NCI-H1092 (cell line): ENCODE measurements around the gene INTS4.
"Not testable (repeated sequence)": the region's sequence is repeated elsewhere in the genome, so short reads cannot be mapped to it uniquely, and the experiment has no call there.

Source experiments
- DNase-seq: peaks from one replicate; lab custom pipeline; 2025; lab: John Stamatoyannopoulos, UW

Gene INTS4

DNA sequence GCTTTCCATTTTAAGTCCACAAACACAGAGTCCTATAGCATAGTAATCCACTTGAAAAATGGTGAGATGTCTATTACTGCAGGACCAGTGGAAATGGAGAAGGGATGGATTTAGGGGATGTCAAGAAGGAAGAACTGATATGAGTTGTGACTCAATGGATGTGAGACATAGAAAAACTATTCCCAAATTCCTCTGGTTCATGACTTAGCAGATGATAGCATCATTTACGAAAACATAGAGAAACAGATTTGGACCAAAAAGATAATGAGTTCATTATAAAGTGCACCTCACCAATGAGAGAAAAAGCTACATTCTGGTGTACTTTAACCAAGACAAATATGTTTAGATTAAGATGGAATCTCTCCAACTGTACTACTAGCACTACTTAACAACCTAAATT is 51.2 kb downstream of the INTS4 start:
- not testable (repeated sequence) for DNase-seq

DNA sequence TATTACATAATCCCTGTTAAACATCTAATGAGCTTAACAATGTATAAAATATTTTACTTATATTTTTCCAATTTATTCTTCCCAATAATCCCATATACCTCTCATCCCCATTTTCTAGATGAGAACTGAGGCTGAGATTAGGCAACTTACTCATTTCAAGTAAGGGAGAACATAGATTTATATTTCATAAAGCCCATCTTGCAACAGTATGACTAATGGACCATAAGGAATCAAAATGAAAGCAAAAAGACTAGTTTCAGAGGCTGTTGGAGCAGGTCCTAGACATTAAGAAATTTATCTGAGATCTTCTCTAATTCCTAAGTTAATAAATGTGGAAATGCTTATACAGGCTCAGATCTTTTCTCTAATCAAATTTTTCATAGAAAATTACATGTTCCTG is 52.0 kb downstream of the INTS4 start:
- DNase-seq, result not testable (repeated sequence)

DNA sequence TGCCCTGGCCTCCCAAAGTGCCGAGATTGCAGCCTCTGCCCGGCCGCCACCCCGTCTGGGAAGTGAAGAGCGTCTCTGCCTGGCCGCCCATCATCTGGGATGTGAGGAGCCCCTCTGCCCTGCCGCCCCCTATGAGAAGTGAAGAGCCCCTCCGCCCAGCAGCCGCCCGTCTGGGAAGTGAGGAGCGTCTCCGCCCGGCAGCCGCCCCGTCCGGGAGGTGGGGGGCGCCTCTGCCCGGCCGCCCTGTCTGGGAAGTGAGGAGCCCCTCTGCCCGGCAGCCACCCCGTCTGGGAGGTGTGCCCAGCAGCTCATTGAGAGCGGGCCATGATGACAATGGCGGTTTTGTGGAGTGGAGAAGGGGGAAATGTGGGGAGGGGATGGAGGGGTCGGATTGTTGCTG is 60.9 kb downstream of the INTS4 start:
- DNase-seq, result not testable (repeated sequence)

DNA sequence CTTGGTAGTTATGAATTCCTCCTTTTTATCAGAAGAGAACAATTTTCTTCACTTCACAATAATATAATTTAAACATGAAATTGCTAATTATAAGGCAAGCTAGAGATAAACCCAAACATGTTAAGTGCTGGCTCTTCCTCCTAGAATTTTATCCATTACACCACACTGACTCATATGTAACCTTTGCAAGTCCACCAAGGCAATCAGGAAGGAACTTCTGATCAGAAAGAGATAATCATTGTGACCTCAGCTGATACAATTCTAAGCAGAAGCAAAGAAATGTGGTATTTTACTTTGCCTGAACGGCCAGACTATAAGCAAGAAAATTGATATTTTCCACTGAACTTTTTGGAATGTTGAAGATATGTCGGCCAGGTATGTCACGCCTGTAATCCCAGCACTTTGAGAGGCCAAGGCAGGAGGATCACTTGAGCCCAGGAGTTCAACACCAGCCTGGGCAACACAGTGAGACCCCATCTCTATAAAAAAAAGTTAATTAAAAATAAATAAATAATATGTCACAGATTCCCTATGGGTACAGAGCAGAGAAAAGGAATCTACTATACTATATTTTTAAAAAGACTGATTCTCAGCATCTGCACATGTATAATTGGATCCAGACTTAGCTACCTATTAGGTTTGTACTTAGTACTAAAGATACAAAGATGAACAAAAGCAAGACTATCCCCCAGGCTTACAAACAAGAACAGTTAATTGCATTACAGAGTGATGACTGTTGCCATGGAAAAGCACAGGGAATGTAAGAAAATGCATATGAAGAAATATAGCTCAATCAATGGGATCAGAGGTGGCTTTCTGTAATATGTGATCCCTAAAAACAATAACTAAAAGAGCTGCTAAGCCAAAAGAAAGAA is 63.9 kb downstream of the INTS4 start:
- DNase-seq, result not testable (repeated sequence)

DNA sequence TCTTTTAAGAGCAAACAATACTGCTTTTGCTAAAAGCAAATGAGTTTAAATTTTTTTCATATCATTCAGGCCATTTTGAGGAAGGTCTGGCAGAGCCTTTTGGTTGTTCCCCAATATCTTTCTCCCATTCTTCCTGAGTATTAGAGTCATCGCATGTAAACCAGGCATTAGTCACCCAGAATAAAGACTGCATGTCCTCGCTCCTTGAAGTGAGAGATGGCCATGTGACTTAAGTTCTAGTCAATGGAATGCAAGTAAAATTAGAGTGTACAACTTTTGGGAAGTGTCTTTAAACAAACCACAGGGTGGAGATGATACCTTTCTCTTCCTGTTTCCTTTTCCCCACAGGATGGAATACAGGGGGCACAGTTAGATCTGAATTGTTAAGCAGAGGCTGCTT is 76.8 kb downstream of the INTS4 start:
- DNase-seq, result not testable (repeated sequence)

DNA sequence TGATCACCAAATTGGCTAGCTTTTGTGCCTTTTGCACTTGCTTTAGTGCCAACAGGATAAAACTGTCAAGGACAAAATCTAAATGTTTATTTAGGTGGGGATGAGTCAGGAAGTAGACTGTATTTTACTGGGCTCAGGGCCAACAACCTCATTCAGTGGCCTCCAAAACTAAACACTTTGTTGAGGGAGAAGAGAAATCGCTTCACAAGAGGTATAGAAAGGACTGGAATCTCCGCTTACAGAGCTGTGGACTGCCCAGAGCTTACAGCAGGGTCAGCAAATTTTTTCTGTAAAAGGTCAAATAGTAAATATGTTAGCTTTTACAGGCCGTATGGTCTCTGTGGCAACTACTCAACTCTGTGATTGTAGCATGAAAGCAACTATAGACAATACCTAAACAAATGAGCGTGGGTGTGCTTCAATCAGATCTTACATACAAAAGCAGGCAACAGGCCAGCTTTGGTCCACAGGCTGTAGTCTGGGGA is 80.1 kb downstream of the INTS4 start:
- DNase-seq, result peak; percentile 76

DNA sequence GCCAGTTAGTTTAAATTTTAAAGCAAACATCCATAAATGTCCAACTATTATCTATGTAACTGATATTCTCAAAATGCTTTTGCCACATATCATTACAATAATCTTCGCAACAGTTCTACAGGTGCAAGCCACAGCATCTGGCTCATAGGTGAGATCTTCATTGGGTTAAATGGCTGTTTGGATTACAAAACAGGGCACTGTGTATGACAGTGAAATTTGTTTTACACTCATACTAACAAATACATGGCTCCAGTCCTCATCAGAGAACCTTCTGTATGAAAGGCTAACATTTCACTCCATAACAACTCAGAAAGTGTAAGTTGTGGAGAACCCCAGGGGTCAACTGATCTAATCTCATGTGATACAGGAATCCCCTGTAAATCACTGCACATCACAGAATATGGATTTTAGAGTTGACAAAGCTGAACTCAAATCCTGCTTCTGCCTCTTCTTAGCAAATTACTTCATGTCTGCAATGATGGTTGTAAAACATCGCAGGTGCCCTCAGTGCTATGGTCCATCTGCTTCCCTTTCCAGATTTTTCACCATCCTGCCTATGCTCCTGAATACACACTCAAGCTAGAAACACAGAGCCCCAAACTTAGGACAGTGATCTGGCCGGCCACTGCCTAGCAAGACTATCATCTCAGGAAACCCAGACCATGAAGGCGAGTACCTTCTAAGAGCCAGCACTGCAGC is 80.7 kb downstream of the INTS4 start:
- DNase-seq, result not testable (repeated sequence)

DNA sequence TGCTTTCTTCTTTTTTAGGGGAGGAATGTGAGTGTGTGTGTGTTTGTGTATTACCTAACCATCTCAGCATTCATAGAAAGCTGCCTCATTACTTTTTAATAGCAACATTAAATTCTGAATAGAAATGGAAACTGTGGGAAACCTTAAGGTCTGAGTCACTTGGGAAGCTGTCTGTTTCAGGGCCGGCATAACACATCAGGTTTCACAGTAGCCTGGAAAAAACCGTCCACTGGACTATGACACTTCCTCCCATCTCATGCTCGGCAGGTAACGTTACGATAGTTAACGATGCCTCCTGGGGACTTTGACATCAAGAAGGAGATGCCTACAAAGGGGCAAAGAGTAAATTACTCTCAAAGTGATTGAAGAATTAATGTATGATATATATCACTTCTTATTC is 83.6 kb downstream of the INTS4 start:
- not testable (repeated sequence) for DNase-seq

DNA sequence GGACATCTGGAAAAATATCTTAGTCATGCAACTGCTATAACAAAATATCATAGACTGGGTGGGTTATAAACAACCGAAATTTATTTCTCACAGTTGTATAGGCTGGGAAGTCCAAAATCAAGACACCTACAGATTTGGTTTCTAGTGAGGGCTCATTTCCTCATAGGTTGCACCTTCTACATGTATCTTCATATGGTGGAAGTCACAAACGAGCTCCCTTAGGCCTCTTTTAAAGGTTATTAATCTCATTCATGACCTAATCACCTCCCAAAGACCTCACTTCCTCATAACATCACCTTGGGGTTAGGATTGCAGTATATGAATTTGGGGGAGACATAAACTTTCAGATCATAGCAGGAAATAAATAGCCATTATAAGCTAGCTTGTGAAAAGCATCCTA is 85.2 kb downstream of the INTS4 start:
- DNase-seq, result no peak

DNA sequence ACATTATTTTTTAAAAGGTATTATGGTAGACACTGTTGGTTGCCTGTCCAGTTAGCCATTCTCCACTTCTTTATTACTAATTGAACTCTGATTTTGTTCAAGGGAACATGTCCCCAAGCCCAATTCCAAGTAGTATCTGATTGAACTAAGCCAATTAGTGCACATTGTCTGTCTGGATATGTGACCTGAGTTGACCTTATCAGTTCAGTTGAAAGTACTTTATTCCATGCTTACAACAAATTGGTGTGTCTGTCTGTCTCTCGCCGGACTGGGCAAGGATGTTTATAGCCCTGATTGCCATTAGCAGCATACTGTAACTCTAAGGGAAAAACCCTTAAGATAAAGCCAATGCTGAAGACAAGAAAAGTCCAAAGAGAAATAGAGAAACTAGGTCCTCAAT is 85.6 kb downstream of the INTS4 start:
- no peak for DNase-seq

DNA sequence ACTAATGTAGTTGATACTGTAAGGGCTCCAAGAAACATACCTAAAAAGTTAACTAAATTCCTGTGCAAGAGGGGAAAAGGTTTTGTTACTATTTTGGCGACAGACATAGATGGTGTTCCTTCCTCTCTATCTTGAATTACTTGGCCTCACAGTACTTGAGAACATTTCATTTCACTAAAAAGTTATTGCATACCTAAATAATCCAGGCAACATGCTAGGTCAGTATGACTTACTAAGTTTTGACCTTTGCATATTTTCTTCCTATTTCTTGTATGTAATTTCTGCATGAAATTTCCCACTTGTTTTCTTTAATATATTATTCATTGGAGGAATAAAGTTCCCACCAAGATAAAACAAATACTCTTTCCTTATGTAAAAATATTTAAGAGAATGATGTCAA is 99.5 kb downstream of the INTS4 start:
- not testable (repeated sequence) for DNase-seq

DNA sequence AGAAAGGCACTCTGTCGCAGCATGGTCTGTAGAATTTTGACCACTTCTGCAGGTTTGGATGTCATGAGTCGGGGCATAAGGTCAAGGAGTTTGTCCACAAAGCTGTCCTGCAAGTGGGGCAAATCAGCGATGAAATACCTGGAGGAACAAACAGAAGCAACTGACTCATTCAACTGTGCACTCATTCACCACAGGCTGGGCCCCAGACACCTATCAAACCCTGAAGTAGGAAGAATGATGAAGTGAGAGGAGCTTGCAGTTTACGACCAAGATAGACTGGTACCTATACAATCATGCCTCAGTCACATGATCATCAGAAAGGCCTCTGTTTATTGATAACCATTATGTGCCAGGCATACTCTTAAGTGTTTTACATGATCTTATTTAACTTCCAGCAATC is 102.8 kb downstream of the INTS4 start:
- not testable (repeated sequence) for DNase-seq

DNA sequence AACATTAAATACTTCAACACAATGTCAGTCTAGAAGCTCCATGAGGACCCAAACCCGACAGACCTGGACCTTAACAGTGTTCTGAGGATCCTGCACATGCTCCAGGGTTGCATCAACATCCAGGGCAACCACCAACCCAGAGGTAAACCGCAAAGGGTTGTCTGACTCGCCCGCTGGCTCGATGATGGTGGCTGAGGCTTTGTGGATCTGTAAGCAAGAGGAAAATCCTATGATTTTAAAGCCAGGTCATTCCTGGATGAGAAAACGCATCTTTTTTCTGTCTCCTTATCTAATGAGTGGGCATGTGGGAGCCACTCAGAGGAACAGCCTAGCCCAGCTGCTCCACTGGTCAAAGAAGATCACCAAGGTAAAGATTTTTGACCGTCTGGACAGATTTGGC is 103.2 kb downstream of the INTS4 start:
- not testable (repeated sequence) for DNase-seq

DNA sequence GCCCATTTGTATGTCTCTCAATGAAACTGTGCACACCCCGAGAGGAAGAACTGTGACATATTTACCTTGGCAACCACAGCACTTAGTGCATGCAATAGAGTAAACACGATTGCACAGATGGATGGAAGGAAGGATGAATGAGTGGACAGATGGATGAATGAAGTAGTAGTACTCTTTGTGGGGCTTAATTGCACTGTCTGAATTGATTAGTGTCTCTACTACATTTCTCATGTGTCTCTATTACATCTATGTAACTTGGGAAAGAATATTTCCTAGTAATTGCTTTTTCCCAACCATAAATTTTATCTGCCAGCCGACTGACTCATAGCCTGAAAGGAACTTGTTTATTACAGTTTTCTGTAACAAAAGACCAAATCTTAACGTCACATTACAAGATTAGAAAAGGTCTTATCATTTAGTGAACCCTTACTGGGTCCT is 103.8 kb downstream of the INTS4 start:
- peak; percentile 45 for DNase-seq

DNA sequence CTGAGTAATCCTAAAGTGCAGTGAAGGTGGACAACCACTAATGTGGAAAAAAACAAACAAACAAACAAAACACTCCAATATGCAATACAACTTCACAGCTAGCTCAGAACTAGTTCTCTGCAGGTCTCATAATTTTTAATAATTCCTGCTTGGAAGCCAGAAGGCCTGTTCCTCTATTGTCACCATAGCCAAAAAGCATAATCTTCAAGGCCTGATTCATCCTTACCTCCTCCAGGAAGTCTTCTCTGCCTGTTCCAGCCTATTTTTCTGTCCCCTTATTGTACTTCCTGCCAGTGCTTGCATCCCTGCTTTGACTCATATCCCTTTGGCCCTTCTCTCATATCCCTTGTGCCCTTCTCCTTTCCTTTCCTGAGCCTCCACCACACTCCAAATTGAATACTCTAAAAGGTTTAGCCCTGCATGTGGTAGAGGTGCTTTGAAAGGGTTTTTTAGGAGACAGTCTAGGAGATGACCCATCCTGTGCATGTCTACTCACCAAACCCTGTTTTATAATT is 104.3 kb downstream of the INTS4 start:
- DNase-seq, result not testable (repeated sequence)

DNA sequence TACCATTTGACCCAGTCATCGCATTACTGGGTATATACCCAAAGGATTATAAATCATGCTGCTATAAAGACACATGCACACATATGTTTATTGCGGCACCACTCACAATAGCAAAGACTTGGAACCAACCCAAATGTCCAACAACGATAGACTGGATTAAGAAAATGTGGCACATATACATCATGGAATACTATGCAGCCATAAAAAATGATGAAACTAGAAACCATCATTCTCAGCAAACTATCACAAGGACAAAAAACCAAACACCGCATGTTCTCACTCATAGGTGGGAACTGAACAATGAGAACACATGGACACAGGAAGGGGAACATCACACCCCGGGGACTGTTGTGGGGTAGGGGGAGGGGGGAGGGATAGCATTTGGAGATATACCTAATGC is 105.4 kb downstream of the INTS4 start:
- not testable (repeated sequence) for DNase-seq

DNA sequence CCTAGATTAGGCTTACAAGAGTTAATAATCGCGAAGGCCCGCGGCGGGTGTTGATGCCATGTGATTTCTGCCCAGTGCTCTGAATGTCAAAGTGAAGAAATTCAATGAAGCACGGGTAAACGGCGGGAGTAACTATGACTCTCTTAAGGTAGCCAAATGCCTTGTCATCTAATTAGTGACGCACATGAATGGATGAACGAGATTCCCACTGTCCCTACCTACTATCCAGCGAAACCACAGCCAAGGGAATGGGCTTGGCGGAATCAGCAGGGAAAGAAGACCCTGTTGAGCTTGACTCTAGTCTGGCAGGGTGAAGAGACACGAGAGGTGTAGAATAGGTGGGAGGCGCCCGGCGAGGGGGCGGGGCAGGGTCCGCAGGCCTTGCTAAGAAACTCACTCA is 108.1 kb downstream of the INTS4 start:
- DNase-seq, result no peak

DNA sequence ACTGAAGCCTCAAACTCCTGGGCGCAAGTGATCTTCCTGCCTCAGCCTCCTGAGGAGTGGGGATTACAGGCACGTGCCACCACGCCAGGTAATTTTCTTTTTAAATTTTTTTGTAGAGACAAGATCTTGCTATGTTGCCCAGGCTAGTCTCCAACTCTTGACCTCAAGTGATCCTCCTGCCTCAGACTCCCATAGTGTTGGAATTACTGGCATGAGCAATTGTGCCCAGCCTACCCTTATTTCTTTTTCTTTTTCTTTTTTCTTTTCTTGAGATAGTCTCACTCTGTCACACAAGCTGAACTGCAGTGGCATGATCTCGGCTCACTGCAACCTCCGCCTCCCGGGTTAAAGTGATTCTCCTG is 109.7 kb downstream of the INTS4 start:
- DNase-seq, result no peak

DNA sequence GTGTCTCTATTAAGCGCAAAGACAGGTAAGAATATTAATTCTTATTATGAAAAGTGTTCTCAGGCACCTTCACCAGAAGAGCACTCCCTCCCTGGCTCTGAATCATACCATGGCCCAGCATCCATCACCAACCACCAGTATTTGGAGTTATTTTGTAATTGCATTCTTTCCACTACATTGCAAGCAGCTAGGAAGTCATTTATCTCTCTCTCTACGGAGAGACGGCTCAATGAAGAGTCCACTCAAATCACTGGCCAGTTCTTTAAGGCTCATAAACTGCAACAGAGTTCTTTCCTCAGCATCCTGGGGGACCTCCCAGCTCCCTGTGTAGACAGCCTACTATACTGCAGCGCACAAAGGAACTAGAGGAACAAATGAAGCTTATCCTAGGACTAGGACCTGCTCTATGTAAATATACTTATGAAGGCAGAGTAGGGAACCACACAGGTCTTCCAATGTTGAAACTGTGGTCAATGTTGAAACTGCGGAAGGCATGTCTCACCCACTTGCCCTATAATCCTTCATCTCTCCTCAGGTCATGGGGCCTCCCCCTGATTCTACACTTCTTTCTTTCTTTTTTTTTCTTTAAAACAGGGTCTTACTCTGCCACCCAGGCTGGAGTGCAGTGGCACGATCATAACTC is 110.2 kb downstream of the INTS4 start:
- DNase-seq, result no peak

DNA sequence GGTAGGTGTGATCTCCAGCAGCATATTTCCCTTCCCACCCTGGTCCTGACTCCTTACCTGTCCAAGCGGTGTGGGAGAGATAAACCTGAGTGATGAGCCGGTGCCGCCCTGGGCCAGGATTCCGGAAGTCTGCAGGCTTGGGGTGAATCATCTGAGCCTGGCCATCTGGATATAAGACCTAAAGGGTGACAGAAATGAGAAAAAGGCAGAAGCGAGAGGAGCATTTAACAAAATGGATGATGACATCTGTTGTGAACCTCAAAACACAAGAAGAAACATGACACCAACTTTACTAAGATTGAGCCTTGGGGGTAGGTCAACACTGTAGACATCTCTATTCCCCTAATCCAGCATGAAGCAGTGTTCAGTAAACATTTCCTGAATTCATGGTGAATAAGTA is 110.7 kb downstream of the INTS4 start:
- DNase-seq, result no peak

DNA sequence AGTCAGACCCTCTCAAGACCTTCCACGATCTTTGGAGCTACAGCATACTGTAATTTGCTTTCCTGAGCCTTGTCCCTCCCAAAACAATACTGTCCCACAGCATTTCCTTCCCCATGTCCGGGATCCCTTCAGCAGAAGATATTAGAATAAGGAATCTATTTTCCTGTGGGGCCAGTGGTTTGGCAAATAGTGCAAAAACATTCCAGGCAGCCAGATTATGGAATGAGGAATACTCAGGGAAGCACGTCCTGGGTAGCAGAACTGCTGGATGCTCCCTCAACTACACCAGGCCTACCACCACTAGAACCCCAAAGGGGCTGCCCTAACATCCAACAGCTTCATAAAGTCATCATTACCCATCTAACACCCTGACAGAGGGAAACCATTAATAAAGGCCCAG is 112.1 kb downstream of the INTS4 start:
- no peak for DNase-seq

DNA sequence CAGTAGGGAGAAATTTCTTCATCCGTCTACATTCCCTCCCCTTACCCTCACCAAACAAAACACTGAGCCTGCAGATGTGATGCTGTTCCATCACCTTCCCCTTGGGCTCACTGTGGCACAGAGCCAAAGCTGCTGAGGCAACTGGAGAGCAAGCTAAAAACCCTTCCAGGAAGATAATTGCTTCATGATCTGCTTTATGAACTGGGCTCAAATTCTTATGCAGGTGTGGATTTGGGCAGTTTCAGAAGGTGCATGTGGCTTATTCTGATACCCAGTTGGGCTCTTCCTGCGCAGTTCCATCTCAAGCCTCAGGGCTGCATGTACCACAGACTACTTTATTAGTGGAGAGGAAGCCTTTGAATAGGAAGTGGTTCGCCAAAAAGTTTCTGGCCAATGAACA is 115.2 kb downstream of the INTS4 start:
- DNase-seq, result no peak
